Endothelial cell (in vitro differentiated cells): Measurements from ENCODE around the gene EOGT. TPM values are rescaled to one million over a fixed set of nuclear protein-coding genes. Genes with fewer than 3 reads are reported as not detected.

Experiments used
- DNase-seq: peaks from one replicate; pipeline ENCODE4 v3.0.0; 2021; ENCODE audit warnings: low spot score
- H3K27ac Mint-ChIP-seq: one replicate; pipeline ENCODE4 v1.8.0; 2021; ENCODE audit warnings: mixed read lengths, inconsistent platforms; ENCODE audit not compliant: unreplicated experiment
- H3K27me3 Mint-ChIP-seq: one replicate; pipeline ENCODE4 v1.8.0; 2021; ENCODE audit warnings: mild to moderate bottlenecking, moderate library complexity, mixed read lengths, inconsistent platforms; ENCODE audit not compliant: unreplicated experiment
- H3K36me3 Mint-ChIP-seq: one replicate; pipeline ENCODE4 v1.8.0; 2021; ENCODE audit warnings: mild to moderate bottlenecking, low read depth, mixed read lengths, inconsistent platforms; ENCODE audit not compliant: unreplicated experiment
- H3K4me1 Mint-ChIP-seq: one replicate; pipeline ENCODE4 v1.8.0; 2021; ENCODE audit warnings: mild to moderate bottlenecking, mixed read lengths, inconsistent platforms; ENCODE audit not compliant: unreplicated experiment
- H3K4me3 Mint-ChIP-seq: one replicate; pipeline ENCODE4 v1.8.0; 2021; ENCODE audit warnings: mild to moderate bottlenecking, mixed read lengths, inconsistent platforms; ENCODE audit not compliant: unreplicated experiment
- H3K9me3 Mint-ChIP-seq: one replicate; pipeline ENCODE4 v1.8.0; 2021; ENCODE audit warnings: mixed read lengths, inconsistent platforms; ENCODE audit not compliant: unreplicated experiment
- total RNA-seq: library from RNA; stranded (reverse); fragmentation: NEBNext Ultra II Directional; extraction: Animal tissue kit (Norgen Biotek cat#: 25700); gene quantifications from one replicate; pipeline ENCODE4 v1.2.1, GENCODE V29; 2021; ENCODE audit not compliant: unreplicated experiment
- TF ChIP-seq, protein P1 (sequence below): fragments of 200-600 bp; sonication (generic); IDR thresholded peaks from one replicate; pipeline ENCODE4 v1.5.0; 2021; ENCODE audit warnings: antibody characterized with exemption; ENCODE audit not compliant: unreplicated experiment

Gene EOGT
- total RNA-seq, 1 donor from 2014 or later = 165 TPM

GRCh38 chr3:69005791-69006482 is 7.5 kb downstream of the EOGT start:
- H3K36me3 Mint-ChIP-seq = peaks cover 41% of the 10 kb centered on the region
- peaks cover 45% of the 10 kb centered on the region for H3K4me1 Mint-ChIP-seq
- H3K9me3 Mint-ChIP-seq = no peaks in the 10 kb centered on the region
- no peak overlapping the region for H3K27ac Mint-ChIP-seq
- TF ChIP-seq, protein P1, sequence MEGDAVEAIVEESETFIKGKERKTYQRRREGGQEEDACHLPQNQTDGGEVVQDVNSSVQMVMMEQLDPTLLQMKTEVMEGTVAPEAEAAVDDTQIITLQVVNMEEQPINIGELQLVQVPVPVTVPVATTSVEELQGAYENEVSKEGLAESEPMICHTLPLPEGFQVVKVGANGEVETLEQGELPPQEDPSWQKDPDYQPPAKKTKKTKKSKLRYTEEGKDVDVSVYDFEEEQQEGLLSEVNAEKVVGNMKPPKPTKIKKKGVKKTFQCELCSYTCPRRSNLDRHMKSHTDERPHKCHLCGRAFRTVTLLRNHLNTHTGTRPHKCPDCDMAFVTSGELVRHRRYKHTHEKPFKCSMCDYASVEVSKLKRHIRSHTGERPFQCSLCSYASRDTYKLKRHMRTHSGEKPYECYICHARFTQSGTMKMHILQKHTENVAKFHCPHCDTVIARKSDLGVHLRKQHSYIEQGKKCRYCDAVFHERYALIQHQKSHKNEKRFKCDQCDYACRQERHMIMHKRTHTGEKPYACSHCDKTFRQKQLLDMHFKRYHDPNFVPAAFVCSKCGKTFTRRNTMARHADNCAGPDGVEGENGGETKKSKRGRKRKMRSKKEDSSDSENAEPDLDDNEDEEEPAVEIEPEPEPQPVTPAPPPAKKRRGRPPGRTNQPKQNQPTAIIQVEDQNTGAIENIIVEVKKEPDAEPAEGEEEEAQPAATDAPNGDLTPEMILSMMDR = no peak
- no peak for DNase-seq
- no peaks in the 10 kb centered on the region for H3K27me3 Mint-ChIP-seq
- H3K4me3 Mint-ChIP-seq = peak overlapping the region; percentile 80

GRCh38 chr3:69005071-69005790 is 8.3 kb downstream of the EOGT start:
- Mint-ChIP-seq H3K27me3 (no peaks in the 10 kb centered on the region), H3K4me1 (peaks cover 38% of the 10 kb centered on the region), H3K36me3 (peaks cover 34% of the 10 kb centered on the region), H3K9me3 (no peaks in the 10 kb centered on the region), H3K4me3 (peak overlapping the region; percentile 42), H3K27ac (peak overlapping the region; percentile 26)
- DNase-seq = no peak
- TF ChIP-seq, protein P1 = no peak

DNA sequence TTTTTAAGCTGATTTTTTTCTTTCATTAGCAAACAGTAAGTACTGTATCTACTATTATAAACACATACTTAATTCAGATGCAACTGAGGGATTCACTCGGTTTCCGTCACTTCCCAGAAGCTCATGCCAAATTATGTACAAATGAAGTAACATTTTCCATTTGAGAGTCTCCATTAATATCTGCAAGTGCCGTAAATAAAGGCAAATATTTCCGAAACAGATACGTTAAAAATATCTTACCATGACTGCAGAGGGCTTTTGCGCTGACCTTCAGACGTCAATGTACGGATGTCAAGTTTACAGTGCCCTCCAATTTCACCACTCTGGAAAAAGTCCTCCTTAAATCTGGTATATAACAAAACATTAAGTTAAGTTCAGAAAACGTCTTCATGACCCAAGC is 9.3 kb downstream of the EOGT start:
- Mint-ChIP-seq H3K36me3 (peaks cover 34% of the 10 kb centered on the region), H3K9me3 (no peaks in the 10 kb centered on the region), H3K27ac (no peak overlapping the region), H3K27me3 (no peaks in the 10 kb centered on the region), H3K4me1 (peaks cover 29% of the 10 kb centered on the region), H3K4me3 (no peak overlapping the region)
- DNase-seq = no peak
- TF ChIP-seq, protein P1 = no peak

DNA sequence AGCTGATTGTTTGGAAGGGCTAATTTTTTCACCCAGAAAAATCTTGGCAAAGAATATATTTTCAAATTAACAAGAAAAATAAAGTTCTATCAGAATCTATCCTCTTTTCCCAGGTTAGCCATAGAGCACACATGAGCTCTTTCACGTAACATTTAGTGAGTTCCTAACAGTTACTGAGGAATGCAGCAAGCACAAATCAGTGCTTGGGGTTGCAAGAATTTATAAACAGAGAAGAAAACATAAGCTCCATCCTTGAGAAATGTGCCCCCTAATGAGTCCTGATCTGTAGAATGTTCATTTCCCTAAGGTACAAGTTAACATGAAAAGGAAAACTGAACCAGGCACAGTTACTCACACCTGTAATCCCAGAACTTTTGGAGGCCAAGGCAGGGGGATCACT is 13.9 kb downstream of the EOGT start:
- Mint-ChIP-seq H3K9me3 (no peaks in the 10 kb centered on the region), H3K27me3 (peaks cover 4% of the 10 kb centered on the region), H3K4me1 (no peaks in the 10 kb centered on the region), H3K36me3 (peaks cover 36% of the 10 kb centered on the region), H3K27ac (peak overlapping the region; percentile 18), H3K4me3 (no peak overlapping the region)
- TF ChIP-seq, protein P1 = no peak
- DNase-seq = no peak

DNA sequence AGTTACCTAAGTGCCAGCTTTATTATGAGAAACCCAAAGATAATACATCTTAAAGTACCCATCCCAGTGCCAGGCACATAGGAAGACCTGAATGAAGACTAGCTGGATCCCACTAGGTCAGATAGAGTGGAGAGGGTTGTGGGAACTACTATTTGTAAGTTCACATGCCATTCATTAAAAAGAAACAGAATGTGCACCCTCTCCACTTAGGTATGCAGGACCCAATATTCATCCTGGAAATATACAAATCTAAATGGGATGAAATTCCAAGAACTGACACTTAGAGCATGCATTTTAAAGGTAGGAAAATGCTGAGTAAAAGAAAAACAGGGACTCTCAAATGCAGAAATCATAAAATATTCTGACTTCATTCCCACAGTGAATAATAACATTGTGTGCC is 14.3 kb downstream of the EOGT start:
- Mint-ChIP-seq H3K36me3 (peaks cover 41% of the 10 kb centered on the region), H3K4me3 (no peak overlapping the region)
- TF ChIP-seq, protein P1 = no peak

More for the DNA sequence above, 14.3 kb downstream of the EOGT start:
- H3K27ac Mint-ChIP-seq = no peak overlapping the region
- H3K9me3 Mint-ChIP-seq = no peaks in the 10 kb centered on the region
- no peaks in the 10 kb centered on the region for H3K4me1 Mint-ChIP-seq
- no peak for DNase-seq
- H3K27me3 Mint-ChIP-seq = peaks cover 5% of the 10 kb centered on the region
